Retinal pigment epithelial cell (primary cell): ENCODE measurements around the gene PELI2.

Source experiments
- DNase-seq: peaks from one replicate; pipeline ENCODE4 v3.0.0-alpha.2; 2010; ENCODE audit warnings: low read depth
- H3K4me3 ChIP-seq: 2 replicates; pipeline ENCODE4 v1.5.1; 2011; ENCODE audit warnings: mild to moderate bottlenecking, low read length, control low read depth, moderate library complexity
- TF ChIP-seq, protein P1 (sequence below): conservative IDR thresholded peaks from 2 replicates; pipeline ENCODE4 v1.5.1; 2011; ENCODE audit warnings: low read depth, low read length, control low read depth, inconsistent platforms

Gene PELI2

DNA sequence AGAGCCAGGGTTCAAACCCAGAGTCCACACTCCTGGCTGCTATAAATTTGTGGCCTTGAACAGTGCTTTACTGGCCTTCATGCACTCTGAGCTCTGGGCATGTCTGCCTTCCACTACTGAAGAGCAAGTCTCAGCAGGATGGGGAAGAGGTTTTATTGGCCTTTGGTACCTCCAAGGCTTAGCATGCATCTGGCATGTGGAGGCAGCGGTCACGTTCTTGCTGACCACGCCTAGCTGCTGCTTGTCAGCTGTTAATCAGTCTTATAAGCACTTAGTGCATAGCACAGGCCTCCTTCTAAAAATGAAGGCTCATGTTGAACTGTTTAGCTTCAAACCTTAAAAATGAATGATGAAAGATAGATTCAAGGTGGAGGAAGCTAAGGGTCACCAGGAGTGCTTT lies 177.5 kb downstream of the PELI2 start:
- TF ChIP-seq, protein P1, sequence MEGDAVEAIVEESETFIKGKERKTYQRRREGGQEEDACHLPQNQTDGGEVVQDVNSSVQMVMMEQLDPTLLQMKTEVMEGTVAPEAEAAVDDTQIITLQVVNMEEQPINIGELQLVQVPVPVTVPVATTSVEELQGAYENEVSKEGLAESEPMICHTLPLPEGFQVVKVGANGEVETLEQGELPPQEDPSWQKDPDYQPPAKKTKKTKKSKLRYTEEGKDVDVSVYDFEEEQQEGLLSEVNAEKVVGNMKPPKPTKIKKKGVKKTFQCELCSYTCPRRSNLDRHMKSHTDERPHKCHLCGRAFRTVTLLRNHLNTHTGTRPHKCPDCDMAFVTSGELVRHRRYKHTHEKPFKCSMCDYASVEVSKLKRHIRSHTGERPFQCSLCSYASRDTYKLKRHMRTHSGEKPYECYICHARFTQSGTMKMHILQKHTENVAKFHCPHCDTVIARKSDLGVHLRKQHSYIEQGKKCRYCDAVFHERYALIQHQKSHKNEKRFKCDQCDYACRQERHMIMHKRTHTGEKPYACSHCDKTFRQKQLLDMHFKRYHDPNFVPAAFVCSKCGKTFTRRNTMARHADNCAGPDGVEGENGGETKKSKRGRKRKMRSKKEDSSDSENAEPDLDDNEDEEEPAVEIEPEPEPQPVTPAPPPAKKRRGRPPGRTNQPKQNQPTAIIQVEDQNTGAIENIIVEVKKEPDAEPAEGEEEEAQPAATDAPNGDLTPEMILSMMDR, result no peak
- DNase-seq, result no peak
- H3K4me3 ChIP-seq, result no peak overlapping the region

DNA sequence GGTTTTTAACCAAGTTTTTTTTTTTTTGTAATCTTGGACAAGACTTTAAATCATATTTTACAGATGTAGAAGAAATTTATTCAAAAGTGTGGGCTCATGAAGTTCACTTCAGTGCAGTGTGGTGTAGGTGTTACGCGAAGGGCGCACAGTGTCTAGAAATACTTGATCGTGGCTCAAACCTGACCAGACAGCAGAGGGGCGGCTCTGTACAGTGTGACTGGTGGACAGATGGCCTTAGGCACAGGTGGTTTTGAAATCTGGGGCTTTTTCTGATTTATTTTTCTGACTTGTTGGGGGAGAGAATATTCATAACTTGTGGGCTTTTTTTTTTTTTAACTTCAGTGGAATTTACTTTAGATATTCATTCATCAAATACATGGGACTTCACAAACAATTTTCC lies 179.2 kb downstream of the PELI2 start:
- TF ChIP-seq, protein P1, result no peak
- no peak overlapping the region for H3K4me3 ChIP-seq
- DNase-seq, result no peak

DNA sequence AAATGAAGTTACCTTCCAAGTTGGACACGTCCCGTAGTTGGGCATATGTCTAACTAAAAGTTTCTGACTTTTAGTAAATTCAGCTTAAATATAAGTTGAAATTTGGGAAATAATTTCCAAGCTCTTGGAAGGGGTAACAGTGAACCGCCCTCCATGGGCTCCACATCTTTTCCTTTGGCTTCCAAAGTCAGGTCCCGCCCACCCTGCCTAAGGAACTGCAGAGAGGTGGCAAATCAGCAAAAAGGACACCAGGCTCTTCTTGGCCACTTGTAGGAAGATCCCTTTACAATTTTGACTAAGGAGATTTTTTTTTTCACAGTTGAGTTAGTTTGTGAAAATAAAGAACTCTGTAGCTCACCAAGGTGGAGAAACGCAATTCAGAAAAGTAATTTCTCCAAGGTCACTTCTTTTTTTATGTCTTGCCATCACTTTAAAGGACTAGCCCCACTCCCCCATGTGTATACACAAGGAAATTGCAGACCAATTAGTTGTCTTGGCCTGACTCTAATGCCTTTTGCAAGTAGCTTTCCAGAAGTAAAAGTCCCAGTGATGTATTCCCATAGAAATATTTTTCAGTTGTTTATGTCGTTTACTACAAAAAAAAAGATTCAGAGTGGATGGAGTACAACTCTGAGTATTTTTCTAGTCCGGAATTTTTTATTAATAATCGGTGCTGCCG lies 181.2 kb downstream of the PELI2 start:
- no peak for DNase-seq
- TF ChIP-seq, protein P1, result no peak
- H3K4me3 ChIP-seq, result no peak overlapping the region

DNA sequence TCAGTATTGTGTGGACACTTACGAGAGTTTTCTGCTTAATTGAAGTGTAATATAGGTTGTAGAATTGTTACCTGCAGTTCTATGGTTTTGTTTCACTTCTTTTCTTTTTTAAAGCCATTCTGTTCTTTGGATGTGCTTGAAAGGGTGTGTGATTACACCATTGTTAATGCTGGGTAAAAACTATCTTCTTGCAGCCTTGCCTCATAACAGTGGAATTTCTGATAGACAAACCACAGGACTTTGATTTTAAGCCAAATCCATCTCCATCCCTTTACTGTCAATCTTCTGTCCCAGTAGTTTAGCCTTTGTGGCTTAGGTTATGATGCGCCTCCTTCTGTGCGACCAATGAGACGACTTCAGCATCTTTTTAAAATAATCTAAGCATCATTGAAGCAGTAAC lies 182.3 kb downstream of the PELI2 start:
- TF ChIP-seq, protein P1, result no peak
- DNase-seq, result no peak
- no peak overlapping the region for H3K4me3 ChIP-seq

DNA sequence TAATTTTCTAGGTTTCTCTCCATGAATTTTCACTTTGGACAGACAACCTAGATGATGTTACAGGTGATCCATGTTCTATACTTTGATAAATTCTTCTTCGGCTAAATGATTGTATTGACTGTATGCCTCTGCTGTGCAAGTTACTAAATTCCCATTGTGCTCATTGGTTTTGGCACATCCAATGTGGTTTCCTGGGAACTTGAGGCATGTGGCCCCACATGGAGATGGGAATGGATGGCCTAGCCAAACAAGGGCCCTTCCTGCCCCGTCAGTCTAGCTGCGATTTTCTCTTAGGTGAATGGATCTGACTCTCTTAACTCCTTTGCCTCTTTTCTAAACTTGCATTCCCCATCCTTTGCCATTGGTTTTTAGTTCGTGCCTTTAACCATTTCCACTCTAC lies 186.2 kb downstream of the PELI2 start:
- no peak overlapping the region for H3K4me3 ChIP-seq
- DNase-seq, result no peak
- TF ChIP-seq, protein P1, result no peak

DNA sequence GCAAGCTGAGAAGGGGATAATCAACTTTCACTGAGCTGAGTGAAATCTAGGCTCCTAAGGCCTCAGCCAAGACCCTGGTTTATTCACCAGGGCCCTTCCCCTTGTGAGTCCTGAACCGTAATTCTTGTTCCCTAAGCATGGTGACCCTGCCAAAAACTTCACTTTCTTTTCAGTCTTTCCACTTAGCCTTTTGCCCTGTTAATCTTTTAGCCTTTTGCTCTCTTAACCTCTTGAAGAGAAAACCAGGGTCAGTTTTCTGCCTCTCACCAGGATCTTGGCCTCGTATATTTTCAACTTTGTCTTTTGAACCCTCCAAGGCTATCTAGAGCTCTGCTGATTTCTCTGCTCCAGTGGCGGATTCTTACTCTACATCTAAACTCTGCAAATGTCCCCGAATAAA lies 191.0 kb downstream of the PELI2 start:
- no peak for DNase-seq
- no peak overlapping the region for H3K4me3 ChIP-seq
- TF ChIP-seq, protein P1, result no peak

- H3K4me3 ChIP-seq, result no peak overlapping the region
- no peak for DNase-seq
- TF ChIP-seq, protein P1, result no peak
Observed at GRCh38 chr14:56310643-56311042, 192.4 kb downstream of the PELI2 start.
